HG03354 (cell line): ENCODE results near the gene C2CD2L.
"Not testable (repeated sequence)": the region's sequence is repeated elsewhere in the genome, so short reads cannot be mapped to it uniquely, and the experiment has no call there.

Experiments used
- ATAC-seq: cut with Tn5 transposase; IDR thresholded peaks from one replicate; pipeline ENCODE4 v1.9.1; 2021; ENCODE audit warnings: mild to moderate bottlenecking; ENCODE audit not compliant: unreplicated experiment, poor library complexity, severe bottlenecking

C2CD2L gene

GRCh38 chr11:119112314-119113020 lies 5.3 kb downstream of the C2CD2L start:
- ATAC-seq, result no peak

DNA sequence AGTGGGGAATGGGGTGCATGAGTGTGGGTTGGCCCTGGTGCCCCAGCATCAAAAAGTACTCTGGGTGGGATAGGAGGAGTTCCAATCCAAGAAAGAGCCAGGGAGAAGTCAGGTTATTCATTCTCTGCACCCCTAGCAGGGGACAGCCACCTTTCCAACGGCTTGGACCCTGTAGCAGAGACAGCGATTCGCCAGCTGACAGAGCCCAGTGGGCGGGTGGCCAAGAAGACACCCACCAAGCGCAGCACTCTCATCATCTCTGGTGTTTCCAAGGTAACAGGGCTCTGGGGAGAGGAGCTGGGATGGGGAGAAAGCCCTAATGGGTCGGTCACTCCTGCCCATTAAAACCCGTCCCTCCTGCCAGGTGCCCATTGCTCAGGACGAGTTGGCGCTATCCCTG lies 6.6 kb downstream of the C2CD2L start:
- ATAC-seq, result no peak

- ATAC-seq, result no peak
Observed at GRCh38 chr11:119114351-119114750, 7.2 kb downstream of the C2CD2L start.

DNA sequence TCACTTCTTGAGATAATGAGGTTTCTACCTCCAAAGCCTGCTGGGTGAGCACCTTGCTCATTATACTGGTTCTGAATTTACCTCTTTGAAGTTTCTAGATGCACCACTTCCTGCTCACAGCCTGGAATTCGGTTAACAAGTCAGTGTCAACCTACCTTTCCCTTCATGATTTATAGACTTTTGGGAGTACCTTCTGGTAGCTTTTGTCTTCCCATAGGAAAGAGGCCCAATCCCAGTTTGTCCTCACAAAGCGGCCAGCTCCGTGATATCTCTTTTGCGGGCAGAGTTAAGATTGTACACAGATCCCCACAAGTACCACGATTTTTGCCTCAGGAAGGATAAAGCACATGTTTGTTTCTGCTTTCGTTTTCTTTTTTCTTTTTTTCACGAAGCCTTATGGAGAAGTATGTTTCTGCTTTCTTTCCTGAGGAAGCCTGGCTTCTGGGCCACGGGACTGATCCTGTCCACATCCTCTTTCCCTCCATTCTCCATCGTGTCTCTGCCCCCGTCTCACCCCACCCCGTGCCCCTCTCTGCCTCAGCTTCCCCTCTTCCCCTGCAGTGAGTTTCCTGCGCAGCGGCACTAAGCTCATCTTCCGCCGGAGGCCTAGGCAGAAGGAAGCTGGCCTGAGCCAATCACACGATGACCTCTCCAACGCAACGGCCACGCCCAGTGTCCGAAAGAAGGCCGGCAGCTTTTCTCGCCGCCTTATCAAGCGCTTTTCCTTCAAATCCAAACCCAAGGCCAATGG lies 8.5 kb downstream of the C2CD2L start:
- ATAC-seq, result no peak

- ATAC-seq, result no peak
Observed at GRCh38 chr11:119116235-119116594, 9.1 kb downstream of the C2CD2L start.

GRCh38 chr11:119116601-119117000 lies 9.5 kb downstream of the C2CD2L start:
- ATAC-seq, result no peak

DNA sequence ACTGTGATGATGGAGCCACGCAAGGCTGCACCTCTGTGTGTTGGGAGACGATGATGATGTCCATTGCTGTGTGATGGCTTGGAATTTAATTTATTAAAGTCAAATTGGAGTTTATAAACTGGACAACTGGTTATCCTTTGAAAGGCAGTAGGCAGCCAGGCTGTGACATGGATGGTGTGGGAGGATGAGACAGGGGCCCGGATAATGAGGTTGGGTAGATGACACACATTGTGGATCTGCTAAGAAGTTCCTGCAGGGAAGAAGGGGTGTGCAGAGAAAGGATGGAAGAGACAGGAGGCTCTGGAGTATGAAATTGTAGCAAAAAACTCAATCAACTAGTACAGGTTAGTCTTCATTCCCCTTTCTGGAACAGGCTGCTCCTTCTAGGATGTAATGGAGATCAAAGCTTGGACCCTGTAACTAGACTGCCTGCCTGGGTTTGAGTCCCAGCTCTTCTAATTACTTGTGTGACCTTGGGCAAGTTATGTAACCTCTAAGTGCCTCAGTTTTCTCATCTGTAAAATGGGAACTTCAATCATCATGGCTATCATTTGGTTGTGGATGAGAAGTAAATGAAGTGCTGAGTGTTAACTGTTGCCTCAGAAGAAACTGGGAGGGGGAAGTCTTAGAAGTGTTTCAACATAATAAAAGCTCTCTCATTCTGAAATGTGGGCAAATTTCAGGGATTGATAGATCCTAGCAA lies 10.0 kb downstream of the C2CD2L start:
- ATAC-seq, result no peak

- no peak for ATAC-seq
Observed at GRCh38 chr11:119118227-119118626, 11.1 kb downstream of the C2CD2L start.

DNA sequence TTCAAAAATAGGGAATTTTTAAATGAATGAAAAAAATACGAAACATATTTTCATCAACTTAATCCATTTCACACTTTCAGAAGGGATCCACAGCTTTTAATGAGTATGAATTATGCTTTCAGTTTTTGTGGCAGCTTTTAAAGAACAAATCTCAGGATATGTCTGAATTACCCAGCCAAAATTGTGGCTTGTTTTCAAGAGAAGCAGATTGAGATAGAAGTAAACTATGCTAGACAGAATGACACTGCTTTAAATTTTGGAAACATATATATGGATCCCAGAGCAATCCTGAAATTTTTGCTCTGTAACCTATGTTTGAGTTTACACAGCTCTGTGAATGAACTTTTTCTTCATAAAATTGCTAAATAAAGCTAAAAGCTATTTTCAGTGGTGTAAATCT lies 11.8 kb downstream of the C2CD2L start:
- ATAC-seq, result no peak

DNA sequence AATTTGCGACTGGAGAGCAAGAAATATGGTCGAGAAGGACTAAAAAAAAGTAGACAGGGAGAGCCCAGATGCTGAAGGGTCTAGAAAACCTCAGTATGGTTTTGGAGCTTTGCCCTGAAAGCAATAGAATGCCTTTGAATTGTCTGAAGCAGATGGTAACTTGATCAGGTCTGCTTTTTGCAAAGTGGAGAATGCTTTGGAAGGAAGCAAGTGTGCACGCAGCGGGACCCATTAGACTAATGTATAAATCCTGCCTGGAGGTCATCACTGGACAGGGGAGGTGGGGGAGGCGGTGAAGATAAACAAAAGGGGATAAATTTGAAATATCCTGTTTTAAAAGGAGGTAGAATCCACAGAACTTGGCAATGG lies 13.5 kb downstream of the C2CD2L start:
- ATAC-seq, result no peak

DNA sequence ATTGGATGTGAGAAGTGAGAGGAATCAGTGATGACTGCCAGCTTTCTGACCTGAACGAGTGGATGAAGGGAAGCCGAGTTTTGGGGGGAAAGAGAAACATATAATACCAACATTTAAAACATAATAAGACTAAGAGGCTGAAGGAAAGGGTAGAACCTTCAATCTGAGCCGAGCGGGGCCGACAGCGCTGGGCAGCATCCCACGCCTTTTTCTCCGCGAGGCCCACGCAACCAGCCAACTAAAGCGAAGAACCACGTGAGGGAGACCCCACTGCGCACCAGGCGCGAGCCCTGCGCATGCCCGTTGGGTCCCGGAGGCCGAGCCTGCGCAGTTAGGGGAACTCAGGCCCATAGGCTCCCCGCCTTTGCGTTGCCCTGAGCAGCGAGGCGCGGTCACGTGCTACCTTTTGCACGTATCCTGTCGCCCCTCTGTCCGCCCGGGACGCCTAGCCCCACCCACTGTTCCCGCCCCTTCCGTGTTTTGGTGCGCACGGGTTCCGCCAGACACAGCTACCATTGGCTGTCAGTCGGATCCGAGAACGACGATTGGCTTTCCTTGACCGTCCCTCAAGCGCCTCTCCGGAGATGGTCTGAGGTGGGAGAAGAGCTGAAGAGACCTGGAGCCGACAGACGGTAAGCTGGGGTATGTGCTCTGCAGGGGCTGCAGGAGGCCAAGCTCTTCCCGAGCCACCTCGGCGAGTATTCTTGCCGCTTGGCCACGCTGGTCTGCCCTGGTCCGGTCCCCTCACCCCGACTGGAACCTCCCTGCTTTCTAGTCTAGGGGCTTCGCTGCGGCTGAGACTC lies 14.1 kb downstream of the C2CD2L start, which contains the start of gene HINFP:
TSS of gene HINFP (plus strand) at position 573 of the 803 bp plus-strand sequence. CDS start 5,365 bp downstream, outside the sequence.
- peak; percentile 94 for ATAC-seq

- ATAC-seq, result peak; percentile 15
Observed at GRCh38 chr11:119121811-119122124, 14.6 kb downstream of the C2CD2L start.

GRCh38 chr11:119125821-119126220 lies 18.7 kb downstream of the C2CD2L start:
- no peak for ATAC-seq

GRCh38 chr11:119126675-119127268 lies 19.6 kb downstream of the C2CD2L start:
- ATAC-seq, result no peak

- ATAC-seq, result no peak
Observed at GRCh38 chr11:119130662-119131061, 23.5 kb downstream of the C2CD2L start.

GRCh38 chr11:119134389-119134978 lies 27.3 kb downstream of the C2CD2L start:
- ATAC-seq, result no peak

GRCh38 chr11:119139276-119139675 lies 32.1 kb downstream of the C2CD2L start:
- not testable (repeated sequence) for ATAC-seq

DNA sequence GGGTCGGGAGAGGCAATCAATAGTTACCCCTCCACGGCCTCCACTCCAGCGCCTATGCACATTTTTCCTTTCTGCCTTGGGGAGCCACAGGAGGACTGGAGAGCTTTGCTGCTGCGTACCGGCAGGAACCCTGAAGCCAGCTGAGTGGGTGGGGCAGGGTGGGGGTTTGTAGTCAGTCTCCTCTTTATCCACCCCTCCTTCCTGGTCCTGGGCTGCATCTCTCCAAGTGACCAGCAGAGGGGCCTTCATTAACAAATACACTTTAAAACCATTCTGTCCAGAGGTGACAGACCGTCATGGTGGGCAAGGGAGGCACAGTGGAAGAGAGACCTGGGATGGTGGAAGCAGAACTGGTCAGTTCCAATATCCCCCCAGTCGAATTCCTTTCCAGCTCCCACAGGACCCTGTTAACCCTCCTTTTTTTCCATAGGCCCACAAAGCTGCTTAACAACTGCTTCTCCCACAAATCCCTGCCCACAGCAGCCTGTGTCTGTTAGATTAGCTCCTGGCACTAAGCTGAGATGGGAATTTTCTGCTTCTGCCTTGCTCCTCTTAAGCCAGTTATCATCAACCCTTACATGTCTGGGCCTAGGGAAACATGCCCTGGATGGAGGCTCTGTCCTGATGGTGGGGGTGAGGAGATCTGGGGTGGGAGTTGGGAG lies 37.8 kb downstream of the C2CD2L start:
- peak; percentile 69 for ATAC-seq

GRCh38 chr11:119145551-119145950 lies 38.4 kb downstream of the C2CD2L start:
- no peak for ATAC-seq
